HS-5 (cell line): ENCODE results near the gene CLEC16A.

Source experiments
- DNase-seq: peaks from one replicate; pipeline ENCODE4 v3.0.0-alpha.2; 2012; ENCODE audit warnings: low read depth

CLEC16A gene

GRCh38 chr16:11224894-11225676, 280.7 kb downstream of the CLEC16A start:
- DNase-seq: no peak

- no peak for DNase-seq
Measured at GRCh38 chr16:11225677-11226549, 281.5 kb downstream of the CLEC16A start.

- no peak for DNase-seq
Measured at GRCh38 chr16:11229432-11229831, 285.1 kb downstream of the CLEC16A start.

GRCh38 chr16:11229906-11230305, 285.5 kb downstream of the CLEC16A start:
- DNase-seq: no peak

GRCh38 chr16:11231367-11231970, 287.1 kb downstream of the CLEC16A start:
- DNase-seq: no peak
